ENCODE data around the gene CERKL.

CERKL gene

GRCh38 chr2:181627545-181627944 lies 29.4 kb downstream of the CERKL start:
- no peaks in the 10 kb centered on the region for H3K9me3 Mint-ChIP-seq
- H3K4me3 Mint-ChIP-seq: no peak overlapping the region
- H3K27me3 Mint-ChIP-seq: peaks cover 26% of the 10 kb centered on the region
- H3K27ac Mint-ChIP-seq: no peak overlapping the region
- DNase-seq: no peak
- CTCF ChIA-PET: no interaction called here
- no peaks in the 10 kb centered on the region for H3K36me3 Mint-ChIP-seq
- no peaks in the 10 kb centered on the region for H3K4me1 Mint-ChIP-seq

GRCh38 chr2:181626671-181627070 lies 30.2 kb downstream of the CERKL start:
- CTCF ChIA-PET: no interaction called here
- Mint-ChIP-seq H3K9me3 (no peaks in the 10 kb centered on the region), H3K27me3 (peaks cover 25% of the 10 kb centered on the region), H3K27ac (no peak overlapping the region), H3K4me1 (no peaks in the 10 kb centered on the region), H3K4me3 (no peak overlapping the region), H3K36me3 (no peaks in the 10 kb centered on the region)
- no peak for DNase-seq

GRCh38 chr2:181623159-181623558 lies 33.7 kb downstream of the CERKL start:
- CTCF ChIA-PET: no interaction called here
- H3K27ac Mint-ChIP-seq: no peak overlapping the region
- no peaks in the 10 kb centered on the region for H3K4me1 Mint-ChIP-seq
- H3K27me3 Mint-ChIP-seq: peaks cover 22% of the 10 kb centered on the region
- H3K4me3 Mint-ChIP-seq: no peak overlapping the region
- no peaks in the 10 kb centered on the region for H3K9me3 Mint-ChIP-seq
- DNase-seq: no peak
- no peaks in the 10 kb centered on the region for H3K36me3 Mint-ChIP-seq

- Mint-ChIP-seq H3K36me3 (no peaks in the 10 kb centered on the region), H3K4me1 (no peaks in the 10 kb centered on the region), H3K4me3 (no peak overlapping the region), H3K27me3 (peaks cover 19% of the 10 kb centered on the region), H3K27ac (no peak overlapping the region), H3K9me3 (no peaks in the 10 kb centered on the region)
- no peak for DNase-seq
- CTCF ChIA-PET: no interaction called here
Measured at GRCh38 chr2:181621779-181622490, 35.0 kb downstream of the CERKL start.

GRCh38 chr2:181619516-181619915 lies 37.4 kb downstream of the CERKL start:
- Mint-ChIP-seq H3K4me1 (no peaks in the 10 kb centered on the region), H3K27ac (no peak overlapping the region), H3K27me3 (peaks cover 5% of the 10 kb centered on the region), H3K4me3 (no peak overlapping the region), H3K9me3 (no peaks in the 10 kb centered on the region), H3K36me3 (no peaks in the 10 kb centered on the region)
- no peak for DNase-seq
- CTCF ChIA-PET: no interaction called here

GRCh38 chr2:181616715-181617114 lies 40.2 kb downstream of the CERKL start:
- Mint-ChIP-seq H3K27me3 (peaks cover 5% of the 10 kb centered on the region), H3K4me1 (no peaks in the 10 kb centered on the region), H3K36me3 (no peaks in the 10 kb centered on the region), H3K9me3 (no peaks in the 10 kb centered on the region), H3K4me3 (no peak overlapping the region), H3K27ac (no peak overlapping the region)
- CTCF ChIA-PET: no interaction called here
- DNase-seq: no peak

- CTCF ChIA-PET: interaction anchor here (0.7 kb wide), 1 partner anchor 18 kb away, joined by 3 read pairs; no protein-coding TSS in a partner anchor
- no peaks in the 10 kb centered on the region for H3K27me3 Mint-ChIP-seq
- H3K36me3 Mint-ChIP-seq: no peaks in the 10 kb centered on the region
- no peak overlapping the region for H3K4me3 Mint-ChIP-seq
- H3K27ac Mint-ChIP-seq: no peak overlapping the region
- no peaks in the 10 kb centered on the region for H3K9me3 Mint-ChIP-seq
- DNase-seq: no peak
- H3K4me1 Mint-ChIP-seq: no peaks in the 10 kb centered on the region
Measured at GRCh38 chr2:181614874-181615638, 41.8 kb downstream of the CERKL start.

GRCh38 chr2:181613241-181613640 lies 43.7 kb downstream of the CERKL start:
- Mint-ChIP-seq H3K4me3 (no peak overlapping the region), H3K4me1 (peaks cover 6% of the 10 kb centered on the region), H3K27ac (no peak overlapping the region), H3K27me3 (no peaks in the 10 kb centered on the region), H3K36me3 (no peaks in the 10 kb centered on the region), H3K9me3 (no peaks in the 10 kb centered on the region)
- CTCF ChIA-PET: no interaction called here
- no peak for DNase-seq

GRCh38 chr2:181607629-181608590 lies 49.0 kb downstream of the CERKL start:
- Mint-ChIP-seq H3K36me3 (peaks cover 12% of the 10 kb centered on the region), H3K9me3 (peaks cover 13% of the 10 kb centered on the region), H3K27me3 (peaks cover 3% of the 10 kb centered on the region), H3K4me1 (peaks cover 25% of the 10 kb centered on the region), H3K27ac (peak overlapping the region; percentile 68), H3K4me3 (no peak overlapping the region)
- peak; percentile 30 for DNase-seq
- CTCF ChIA-PET: interaction anchor here (0.8 to 1.4 kb wide), 3 partner anchors 28 to 532 kb away, joined by 3 read pairs; no protein-coding TSS in a partner anchor

GRCh38 chr2:181605889-181606837 lies 50.7 kb downstream of the CERKL start:
- H3K36me3 Mint-ChIP-seq: peaks cover 12% of the 10 kb centered on the region
- H3K4me3 Mint-ChIP-seq: no peak overlapping the region
- CTCF ChIA-PET: no interaction called here
- no peak overlapping the region for H3K27ac Mint-ChIP-seq
- H3K9me3 Mint-ChIP-seq: peaks cover 13% of the 10 kb centered on the region
- H3K27me3 Mint-ChIP-seq: peaks cover 3% of the 10 kb centered on the region
- DNase-seq: no peak
- peaks cover 25% of the 10 kb centered on the region for H3K4me1 Mint-ChIP-seq

GRCh38 chr2:181602017-181602416 lies 54.9 kb downstream of the CERKL start:
- CTCF ChIA-PET: interaction anchor here (0.7 kb wide), 1 partner anchor 113 kb away, joined by 3 read pairs; no protein-coding TSS in a partner anchor
- H3K4me3 Mint-ChIP-seq: no peak overlapping the region
- H3K36me3 Mint-ChIP-seq: peaks cover 12% of the 10 kb centered on the region
- no peak overlapping the region for H3K27ac Mint-ChIP-seq
- H3K27me3 Mint-ChIP-seq: peaks cover 8% of the 10 kb centered on the region
- peaks cover 6% of the 10 kb centered on the region for H3K4me1 Mint-ChIP-seq
- DNase-seq: no peak
- peaks cover 13% of the 10 kb centered on the region for H3K9me3 Mint-ChIP-seq

- CTCF ChIA-PET: no interaction called here
Measured at GRCh38 chr2:181596556-181596955, 60.3 kb downstream of the CERKL start.

GRCh38 chr2:181594322-181594721 lies 62.6 kb downstream of the CERKL start:
- H3K27me3 Mint-ChIP-seq: peaks cover 8% of the 10 kb centered on the region
- DNase-seq: no peak
- H3K9me3 Mint-ChIP-seq: no peaks in the 10 kb centered on the region
- no peak overlapping the region for H3K4me3 Mint-ChIP-seq
- H3K36me3 Mint-ChIP-seq: no peaks in the 10 kb centered on the region
- H3K4me1 Mint-ChIP-seq: no peaks in the 10 kb centered on the region
- H3K27ac Mint-ChIP-seq: no peak overlapping the region
- CTCF ChIA-PET: interaction anchor here (1.2 kb wide), 1 partner anchor 17 kb away, joined by 3 read pairs; no protein-coding TSS in a partner anchor

More at GRCh38 chr2:181596556-181596955, 60.3 kb downstream of the CERKL start:
- no peaks in the 10 kb centered on the region for H3K36me3 Mint-ChIP-seq
- no peak for DNase-seq
- no peak overlapping the region for H3K4me3 Mint-ChIP-seq
- no peak overlapping the region for H3K27ac Mint-ChIP-seq
- H3K4me1 Mint-ChIP-seq: no peaks in the 10 kb centered on the region
- peaks cover 5% of the 10 kb centered on the region for H3K27me3 Mint-ChIP-seq
- no peaks in the 10 kb centered on the region for H3K9me3 Mint-ChIP-seq
